HG03457 (cell line): ENCODE results near the gene HOXD4.

ENCODE experiments used
- ATAC-seq: cut with Tn5 transposase; IDR thresholded peaks from one replicate; pipeline ENCODE4 v1.9.1; 2021; ENCODE audit warnings: moderate number of reproducible peaks; ENCODE audit not compliant: unreplicated experiment

HOXD4 gene

GRCh38 chr2:176187899-176188773 lies 36.8 kb downstream of the HOXD4 start, which contains the start of gene HOXD1:
HOXD1 (plus strand) TSS chr2:176188668; CDS start chr2:176188802, 134 bp downstream.
- ATAC-seq = no peak

DNA sequence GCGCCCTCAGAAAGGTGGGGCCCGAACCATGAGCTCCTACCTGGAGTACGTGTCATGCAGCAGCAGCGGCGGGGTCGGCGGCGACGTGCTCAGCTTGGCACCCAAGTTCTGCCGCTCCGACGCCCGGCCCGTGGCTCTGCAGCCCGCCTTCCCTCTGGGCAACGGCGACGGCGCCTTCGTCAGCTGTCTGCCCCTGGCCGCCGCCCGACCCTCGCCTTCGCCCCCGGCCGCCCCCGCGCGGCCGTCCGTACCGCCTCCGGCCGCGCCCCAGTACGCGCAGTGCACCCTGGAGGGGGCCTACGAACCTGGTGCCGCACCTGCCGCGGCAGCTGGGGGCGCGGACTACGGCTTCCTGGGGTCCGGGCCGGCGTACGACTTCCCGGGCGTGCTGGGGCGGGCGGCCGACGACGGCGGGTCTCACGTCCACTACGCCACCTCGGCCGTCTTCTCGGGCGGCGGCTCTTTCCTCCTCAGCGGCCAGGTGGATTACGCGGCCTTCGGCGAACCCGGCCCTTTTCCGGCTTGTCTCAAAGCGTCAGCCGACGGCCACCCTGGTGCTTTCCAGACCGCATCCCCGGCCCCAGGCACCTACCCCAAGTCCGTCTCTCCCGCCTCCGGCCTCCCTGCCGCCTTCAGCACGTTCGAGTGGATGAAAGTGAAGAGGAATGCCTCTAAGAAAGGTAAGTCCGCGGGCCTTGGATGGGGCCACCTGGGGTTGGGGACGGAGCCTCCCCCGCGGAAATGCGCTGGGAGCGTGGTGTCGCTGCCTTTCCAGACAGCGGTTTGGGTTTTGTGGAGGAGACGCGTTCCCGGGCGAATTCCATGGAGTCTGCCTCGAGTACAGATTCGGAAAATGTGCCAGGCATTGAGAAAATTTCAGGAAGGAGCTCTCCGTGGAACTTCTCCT lies 37.7 kb downstream of the HOXD4 start:
- ATAC-seq = no peak

- no peak for ATAC-seq
Observed at GRCh38 chr2:176189681-176190641, 38.6 kb downstream of the HOXD4 start.

DNA sequence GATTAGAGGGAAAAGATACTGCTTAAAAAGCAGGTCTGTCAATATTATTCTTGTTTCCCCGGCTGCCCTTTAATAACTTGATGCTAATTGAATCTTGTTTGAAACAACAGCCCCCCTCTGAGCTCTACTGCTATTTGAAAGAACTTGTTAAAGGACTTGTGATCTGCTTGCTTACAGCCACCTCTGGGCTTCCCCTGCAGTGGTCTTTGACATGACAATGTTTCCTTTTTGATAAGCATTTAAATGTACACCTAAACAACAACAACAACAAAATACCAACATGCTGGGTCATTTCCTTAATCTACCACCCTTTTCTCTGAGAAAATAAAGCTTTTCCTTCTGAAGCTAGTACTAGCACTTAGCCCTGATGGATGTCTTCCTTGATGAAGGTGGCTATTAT lies 41.0 kb downstream of the HOXD4 start:
- no peak for ATAC-seq

DNA sequence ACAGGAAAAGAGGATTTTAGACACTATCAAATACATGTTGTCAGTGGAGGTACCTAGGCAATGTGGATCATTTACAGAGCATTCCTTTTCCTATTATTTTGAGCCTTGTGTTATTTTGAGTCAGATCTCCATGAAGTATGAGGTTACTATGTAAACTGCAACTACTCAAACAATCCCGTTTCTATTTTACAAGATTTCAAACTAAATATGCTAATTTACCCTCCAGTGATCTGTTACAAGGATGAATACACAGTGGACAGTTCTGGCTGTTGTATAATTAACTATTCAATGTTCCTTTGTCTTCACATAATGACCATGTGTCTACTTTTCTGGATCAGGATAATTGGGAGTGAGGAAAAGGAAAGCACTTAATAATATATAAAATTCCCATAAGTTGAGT lies 41.7 kb downstream of the HOXD4 start:
- no peak for ATAC-seq

- no peak for ATAC-seq
Observed at GRCh38 chr2:176199902-176200301, 48.6 kb downstream of the HOXD4 start.

DNA sequence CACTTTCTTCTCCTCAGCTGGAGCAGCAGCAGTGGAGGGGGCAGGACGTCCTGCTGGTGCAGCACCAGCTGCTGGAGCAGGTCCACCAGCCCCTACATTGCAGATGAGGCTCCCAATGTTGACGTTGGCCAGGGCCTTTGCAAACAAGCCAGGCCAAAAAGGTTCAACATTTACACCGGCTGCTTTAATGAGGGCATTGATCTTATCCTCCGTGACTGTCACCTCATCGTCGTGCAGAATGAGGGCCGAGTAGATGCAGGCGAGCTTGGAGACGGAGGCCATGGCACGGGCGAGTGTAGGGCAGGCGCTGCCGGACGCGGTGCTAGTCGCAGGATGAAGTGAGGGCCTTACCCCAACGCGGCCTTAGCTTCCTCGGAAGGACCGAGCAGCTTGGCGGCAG lies 49.6 kb downstream of the HOXD4 start:
- no peak for ATAC-seq

DNA sequence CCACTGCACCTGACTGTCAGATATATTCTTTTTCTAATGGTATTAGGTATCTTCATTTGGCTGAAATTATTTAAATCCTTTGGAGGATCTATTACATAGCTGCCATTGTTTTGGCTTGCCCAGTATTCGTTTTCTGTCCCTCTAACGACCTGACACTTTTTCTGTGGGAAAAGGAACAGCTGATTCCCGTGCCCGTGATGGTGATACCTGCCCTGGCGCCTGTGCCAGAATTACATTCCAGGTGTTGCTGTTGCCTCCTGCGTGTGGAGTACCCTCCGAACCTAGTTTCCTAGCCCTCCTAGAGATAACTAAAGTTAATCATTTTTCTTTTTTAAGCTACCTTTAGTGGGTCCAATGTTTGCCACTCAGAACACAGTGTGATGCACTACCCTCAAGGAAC lies 51.1 kb downstream of the HOXD4 start:
- no peak for ATAC-seq
